Measurements from ENCODE around the gene BAG5. TPM values are rescaled to one million over a fixed set of nuclear protein-coding genes. Genes with fewer than 3 reads are reported as not detected.

The BAG5 gene
- total RNA-seq, 1 donor from 2014 or later = 20.1 TPM

GRCh38 chr14:103569408-103569807 is 7.0 kb upstream of the BAG5 start:
- intact Hi-C loops (cut with DNase I) = no loop called here
- DNase-seq (ENCODE audit: low spot score) = no peak

- intact Hi-C loops (cut with DNase I) = no loop called here
- DNase-seq (ENCODE audit: low spot score) = no peak
Measured at GRCh38 chr14:103568952-103569351, 6.5 kb upstream of the BAG5 start.

GRCh38 chr14:103563844-103564505 is 1.5 kb upstream of the BAG5 start:
- DNase-seq (ENCODE audit: low spot score) = no peak
- intact Hi-C loops (cut with DNase I) = no loop called here

GRCh38 chr14:103563226-103563620 is 766 bp upstream of the BAG5 start:
- no peak for DNase-seq (ENCODE audit: low spot score)
- intact Hi-C loops (cut with DNase I) = no loop called here

- intact Hi-C loops (cut with DNase I) = no loop called here
- no peak for DNase-seq (ENCODE audit: low spot score)
Measured at GRCh38 chr14:103562179-103562428, 353 bp downstream of the BAG5 start.

GRCh38 chr14:103561381-103562178 is 877 bp downstream of the BAG5 start:
- intact Hi-C loops (cut with DNase I) = no loop called here
- DNase-seq (ENCODE audit: low spot score) = no peak

- intact Hi-C loops (cut with DNase I) = no loop called here
- DNase-seq (ENCODE audit: low spot score) = no peak
Measured at GRCh38 chr14:103560691-103561090, 1.8 kb downstream of the BAG5 start.

GRCh38 chr14:103559766-103560165 is 2.7 kb downstream of the BAG5 start:
- DNase-seq (ENCODE audit: low spot score) = no peak
- intact Hi-C loops (cut with DNase I) = no loop called here

- no peak for DNase-seq (ENCODE audit: low spot score)
Measured at GRCh38 chr14:103558071-103558882, 4.2 kb downstream of the BAG5 start.

GRCh38 chr14:103556946-103557758 is 5.3 kb downstream of the BAG5 start:
- no peak for DNase-seq (ENCODE audit: low spot score)
- intact Hi-C loops (cut with DNase I) = no loop called here

More at GRCh38 chr14:103558071-103558882, 4.2 kb downstream of the BAG5 start:
- intact Hi-C loops (cut with DNase I) = no loop called here

- peak; percentile 68 for DNase-seq (ENCODE audit: low spot score)
- intact Hi-C loops (cut with DNase I) = no loop called here
Measured at GRCh38 chr14:103555559-103556337, 6.7 kb downstream of the BAG5 start.

- peak; percentile 50 for DNase-seq (ENCODE audit: low spot score)
- intact Hi-C loops (cut with DNase I) = no loop called here
Measured at GRCh38 chr14:103552846-103553210, 9.6 kb downstream of the BAG5 start.

- DNase-seq (ENCODE audit: low spot score) = peak; percentile 75
- intact Hi-C loops (cut with DNase I) = no loop called here
Measured at GRCh38 chr14:103552011-103552845, 10.2 kb downstream of the BAG5 start.

- intact Hi-C loops (cut with DNase I) = no loop called here
- peak; percentile 76 for DNase-seq (ENCODE audit: low spot score)
Measured at GRCh38 chr14:103551338-103551762, 11.1 kb downstream of the BAG5 start.

- intact Hi-C loops (cut with DNase I) = no loop called here
- peak; percentile 78 for DNase-seq (ENCODE audit: low spot score)
Measured at GRCh38 chr14:103550451-103551337, 11.8 kb downstream of the BAG5 start.

- intact Hi-C loops (cut with DNase I) = no loop called here
- DNase-seq (ENCODE audit: low spot score) = peak; percentile 82
Measured at GRCh38 chr14:103549361-103550311, 12.8 kb downstream of the BAG5 start.

All from cardiac septum (tissue), 1 donor.